HT1080 (cell line): ENCODE data around the gene PITPNB. TPM values are rescaled to one million over a fixed set of nuclear protein-coding genes. Genes with fewer than 3 reads are reported as not detected.

Experiments
- DNase-seq: peaks from one replicate; pipeline ENCODE4 v3.0.0-alpha.2; 2015; ENCODE audit warnings: low read depth
- total RNA-seq: library from RNA; depleted of rRNA; stranded (reverse); fragments of >200 nt; shearing (Covaris generic); gene quantifications from 2 replicates; pipeline ENCODE4 v1.2.3, GENCODE V29; 2014

Gene PITPNB
- total RNA-seq, 1 experiment from 2014 or later: 19.2 TPM

DNA sequence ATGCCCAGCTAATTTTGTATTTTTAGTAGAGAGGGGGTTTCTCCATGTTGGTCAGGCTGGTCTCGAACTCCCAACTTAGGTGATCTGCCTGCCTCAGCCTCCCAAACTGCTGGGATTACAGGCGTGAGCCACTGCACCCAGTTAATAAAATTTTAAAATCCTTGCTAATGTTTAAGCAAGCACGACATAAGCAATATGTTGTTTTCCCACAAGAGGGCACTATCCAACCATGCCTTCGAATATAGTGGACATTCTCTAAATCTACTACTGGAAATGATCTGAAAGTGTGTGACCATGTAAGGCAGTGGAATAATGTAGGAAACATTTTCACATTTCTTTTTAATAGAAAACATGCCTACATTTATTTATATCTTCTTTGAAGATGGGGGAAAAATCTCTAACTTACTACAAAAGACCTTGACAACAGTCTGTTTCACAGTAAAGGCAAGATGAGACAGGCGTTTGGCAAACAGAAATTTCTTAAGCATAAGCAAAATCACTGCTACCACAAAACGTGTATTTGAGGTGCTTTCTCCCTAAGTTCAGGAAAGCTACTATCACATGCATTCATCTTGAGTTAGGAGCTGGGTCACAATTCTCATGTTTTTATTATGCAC is 38.2 kb downstream of the PITPNB start:
- DNase-seq: peak; percentile 50

DNA sequence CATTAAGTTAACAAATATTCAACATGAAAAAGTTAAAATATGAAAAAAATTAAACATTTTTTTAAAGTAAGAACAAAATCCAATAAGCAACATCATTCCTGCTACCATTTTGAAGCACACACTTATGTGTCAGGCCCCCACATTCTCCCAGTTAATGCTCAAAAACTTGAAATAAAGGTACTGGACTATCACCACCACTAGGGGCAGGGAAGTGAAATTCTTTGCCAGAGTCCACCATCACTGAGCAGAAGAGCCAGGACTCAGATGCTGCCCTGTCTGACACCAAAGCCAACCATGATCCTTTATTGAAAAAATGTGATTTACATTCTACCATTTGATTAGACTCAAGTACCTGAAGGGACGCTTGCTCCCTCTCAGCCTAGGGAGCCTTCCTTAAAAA is 39.1 kb downstream of the PITPNB start:
- DNase-seq: peak; percentile 25

DNA sequence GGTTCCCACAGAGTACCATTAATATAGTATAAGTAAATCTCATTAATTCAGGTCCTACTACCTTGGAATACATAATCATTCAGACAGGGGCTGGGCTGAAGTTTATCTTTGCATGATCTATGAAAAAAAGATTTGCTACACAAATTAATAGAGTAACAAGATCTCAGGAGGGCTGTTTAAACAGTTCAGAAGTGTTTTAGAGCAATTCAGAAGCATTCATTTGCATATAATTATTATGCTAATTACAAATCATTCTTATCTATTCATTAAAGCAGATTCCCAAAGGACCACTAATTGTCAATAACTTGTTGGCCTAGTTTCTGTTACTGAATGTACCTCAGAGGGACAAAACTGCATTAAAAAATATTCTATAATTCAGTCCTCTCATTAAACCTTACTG is 40.5 kb downstream of the PITPNB start:
- no peak for DNase-seq

DNA sequence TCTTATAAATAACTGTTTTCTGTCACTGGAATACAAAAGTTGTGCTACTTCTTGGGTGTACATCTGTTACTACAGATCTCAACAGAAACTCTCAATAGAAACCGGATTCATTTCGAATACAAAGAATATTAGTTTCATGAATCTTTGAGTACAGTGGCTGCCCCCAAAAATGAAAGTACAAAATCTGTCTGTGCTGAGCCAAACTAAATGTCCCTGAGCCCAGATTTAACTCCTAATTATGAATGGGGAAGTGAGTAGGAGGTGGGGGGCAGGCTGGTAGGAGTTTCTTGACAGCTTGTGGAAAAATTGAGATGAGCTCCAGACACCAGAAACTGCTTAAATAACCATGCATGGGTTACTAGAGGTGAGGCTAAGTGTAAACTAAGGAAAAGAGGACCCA is 41.6 kb downstream of the PITPNB start:
- DNase-seq: no peak

DNA sequence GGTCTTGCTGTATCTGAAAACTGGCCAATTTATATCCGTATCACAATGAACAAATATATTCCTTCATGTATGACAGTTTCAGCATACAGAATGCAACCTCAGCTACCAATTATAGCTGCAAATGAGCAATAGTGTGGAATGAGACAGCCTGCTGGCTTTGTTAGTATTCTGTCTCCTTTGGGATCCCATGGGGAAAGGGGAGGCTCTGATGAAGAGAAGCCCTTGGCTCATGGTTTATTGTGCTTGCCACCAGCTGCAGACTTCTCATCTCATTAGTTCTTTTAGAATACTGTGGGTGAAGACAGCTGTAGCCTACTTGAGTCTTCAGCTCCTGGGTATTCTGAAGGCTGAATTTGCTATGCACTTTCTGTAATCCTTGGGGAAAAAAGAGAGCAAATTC is 42.4 kb downstream of the PITPNB start:
- DNase-seq: no peak

DNA sequence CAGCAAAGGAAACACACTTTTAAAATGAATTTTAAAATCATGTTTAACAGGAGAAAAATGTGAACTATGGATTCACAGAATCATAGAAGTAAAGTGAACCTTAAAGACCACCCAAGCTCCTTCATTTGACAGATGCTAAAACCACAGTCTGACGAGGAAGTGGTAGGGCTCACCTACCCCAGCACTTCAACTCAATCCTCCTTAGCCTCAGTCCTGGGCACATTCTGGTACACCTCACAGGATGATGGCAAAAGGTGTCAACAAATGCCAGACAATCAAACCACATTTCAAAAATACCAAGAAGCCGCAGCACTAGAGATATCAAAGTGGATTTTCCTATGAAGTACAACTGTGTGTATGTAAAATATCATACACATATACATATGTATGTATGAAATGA is 43.1 kb downstream of the PITPNB start:
- no peak for DNase-seq

DNA sequence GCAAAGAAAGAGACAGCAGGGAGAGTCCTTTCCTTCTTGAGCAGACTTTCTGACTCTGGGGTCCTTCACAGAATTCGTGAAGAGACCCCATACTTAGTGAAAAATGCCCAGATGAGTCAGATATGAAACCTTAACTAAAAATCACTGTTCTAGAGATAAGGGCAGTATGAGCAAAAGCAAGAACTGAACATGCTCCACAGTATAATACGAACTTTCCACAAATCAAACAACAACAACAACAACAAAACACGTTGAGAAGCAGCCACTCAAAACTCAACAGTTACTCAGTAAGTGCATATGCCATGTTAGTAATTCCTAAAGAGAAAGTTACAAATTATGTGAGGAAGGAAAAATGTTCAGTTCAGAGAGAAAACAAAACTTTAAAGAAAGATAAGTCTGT is 44.3 kb downstream of the PITPNB start:
- no peak for DNase-seq

DNA sequence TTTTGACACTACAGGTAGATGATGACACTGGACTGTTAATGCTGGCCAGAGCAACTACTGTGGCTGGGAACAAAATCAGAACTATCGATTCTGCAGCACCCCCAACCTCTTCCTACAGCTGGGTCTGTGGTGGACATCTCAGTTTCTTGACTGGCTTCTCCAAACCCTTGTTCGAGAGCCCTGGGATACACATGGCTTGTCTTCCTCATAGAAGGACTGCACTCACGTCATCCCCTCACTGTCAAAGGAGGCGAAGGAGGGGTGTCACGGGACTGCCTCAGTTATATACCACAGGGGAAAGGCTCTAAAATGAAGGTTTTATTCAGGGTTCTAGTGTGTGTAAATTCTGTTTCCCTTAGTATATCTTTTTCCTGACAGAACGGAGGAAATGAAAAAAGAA is 44.9 kb downstream of the PITPNB start:
- no peak for DNase-seq

DNA sequence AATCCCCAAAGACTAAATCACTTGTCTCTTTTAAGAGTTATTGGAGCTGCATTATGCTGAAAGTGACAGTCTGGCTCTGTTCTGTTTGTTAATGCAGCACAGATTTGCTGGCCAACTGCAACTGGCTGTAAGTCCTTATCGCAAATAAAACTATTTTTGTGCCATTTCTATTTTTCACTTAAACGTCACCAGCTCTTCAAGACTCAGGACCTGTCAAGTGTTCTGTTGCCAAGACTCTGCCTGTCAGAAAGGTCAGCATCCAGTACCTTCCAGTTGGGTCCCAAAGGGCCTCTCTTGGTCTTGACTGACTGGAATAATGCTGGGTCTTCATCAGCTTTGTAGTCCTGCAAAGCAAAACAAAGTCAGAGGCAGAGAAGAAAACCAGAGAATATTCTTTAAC is 45.6 kb downstream of the PITPNB start:
- DNase-seq: no peak

DNA sequence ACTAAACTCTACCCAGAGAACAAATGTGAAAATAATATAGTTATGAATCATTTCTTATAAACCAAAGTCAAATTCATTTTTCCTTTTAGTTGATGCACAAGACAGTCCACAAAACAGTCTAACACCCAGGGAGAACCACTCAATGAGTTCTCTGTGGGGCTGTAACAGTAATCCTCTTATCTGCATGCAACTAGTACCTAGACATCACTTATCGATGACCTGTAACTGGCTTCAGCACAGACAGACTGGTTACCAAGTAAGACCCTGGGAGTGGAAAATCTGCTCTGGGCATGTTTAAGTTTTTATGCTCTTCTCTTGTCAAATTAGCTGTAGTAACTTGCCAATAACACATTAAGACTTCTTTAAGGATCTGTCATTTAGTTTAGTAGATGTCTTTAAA is 46.6 kb downstream of the PITPNB start:
- DNase-seq: no peak

DNA sequence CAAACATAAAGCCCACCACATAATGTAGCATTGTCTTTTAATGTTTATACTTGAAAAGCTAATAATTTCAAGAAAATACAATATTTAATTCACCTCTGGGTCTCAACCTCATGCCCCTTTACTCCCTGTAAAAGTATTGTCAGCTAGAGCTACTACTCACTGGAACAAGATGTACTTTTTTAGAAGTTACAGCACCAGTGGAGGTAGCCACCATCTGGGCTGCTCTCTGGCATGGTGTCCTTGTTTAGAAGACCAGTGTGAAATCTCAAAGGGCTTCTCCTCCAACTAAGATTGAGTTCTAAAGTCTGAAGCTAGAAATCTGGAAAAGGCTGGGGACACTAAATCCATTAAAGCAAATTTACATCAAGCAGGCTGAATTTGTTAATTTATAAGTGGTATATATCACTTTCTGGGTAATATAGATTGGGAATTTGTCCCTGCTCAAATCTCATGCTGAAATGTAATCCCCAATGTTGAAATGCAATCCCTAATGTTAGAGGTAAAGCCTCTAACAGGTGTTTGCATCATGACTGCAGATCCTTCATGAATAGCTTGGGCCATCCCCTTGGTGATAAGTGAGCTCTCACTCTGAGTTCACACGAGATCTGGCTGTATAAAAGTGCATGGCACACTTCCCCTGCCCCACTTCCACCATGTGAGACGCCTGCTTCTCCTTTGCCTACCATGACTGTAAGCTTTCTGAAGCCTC is 47.6 kb downstream of the PITPNB start:
- no peak for DNase-seq

DNA sequence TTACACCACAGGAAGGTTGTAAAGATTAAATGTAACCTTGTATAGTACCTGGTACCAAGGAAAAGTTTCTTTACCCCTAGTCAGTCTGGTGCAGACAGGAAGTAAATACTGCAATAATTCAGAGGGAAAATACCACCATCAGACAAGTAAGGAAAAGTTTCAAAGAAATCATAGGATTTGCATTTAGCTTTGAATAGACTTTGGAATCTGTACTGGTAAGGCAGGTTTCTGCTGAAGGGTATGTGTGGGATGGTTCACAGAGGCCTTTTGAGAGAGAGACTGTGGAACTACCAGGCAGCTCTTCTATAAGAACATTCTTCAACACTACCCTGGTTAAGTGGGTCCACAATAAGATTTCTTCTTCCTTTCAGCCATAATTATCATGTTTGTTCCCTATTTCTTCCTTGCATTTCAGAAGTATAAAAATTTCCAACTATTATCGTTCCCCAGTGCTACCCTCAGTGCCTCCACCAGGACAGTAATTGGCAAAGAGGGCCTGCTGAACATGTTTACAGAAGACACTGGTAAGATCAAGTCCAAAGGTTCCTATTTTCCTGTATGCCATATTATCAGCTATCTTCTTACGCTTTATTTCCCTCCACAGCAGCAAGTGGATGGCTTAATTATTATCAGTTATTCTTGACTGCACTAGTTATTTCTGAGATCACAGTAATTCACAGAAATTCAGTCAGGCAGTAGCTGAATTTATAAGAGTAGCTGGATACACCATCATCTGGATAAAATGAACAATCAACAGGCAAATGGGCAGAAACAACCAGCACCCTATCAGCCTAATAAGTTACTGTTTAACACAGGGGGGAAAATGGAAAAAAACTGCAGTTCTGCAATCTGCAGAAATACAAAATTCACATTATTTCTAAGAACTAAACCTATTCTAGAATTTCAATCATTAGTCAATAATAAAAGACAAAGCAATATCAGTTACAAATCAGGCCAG is 48.5 kb downstream of the PITPNB start:
- DNase-seq: no peak

DNA sequence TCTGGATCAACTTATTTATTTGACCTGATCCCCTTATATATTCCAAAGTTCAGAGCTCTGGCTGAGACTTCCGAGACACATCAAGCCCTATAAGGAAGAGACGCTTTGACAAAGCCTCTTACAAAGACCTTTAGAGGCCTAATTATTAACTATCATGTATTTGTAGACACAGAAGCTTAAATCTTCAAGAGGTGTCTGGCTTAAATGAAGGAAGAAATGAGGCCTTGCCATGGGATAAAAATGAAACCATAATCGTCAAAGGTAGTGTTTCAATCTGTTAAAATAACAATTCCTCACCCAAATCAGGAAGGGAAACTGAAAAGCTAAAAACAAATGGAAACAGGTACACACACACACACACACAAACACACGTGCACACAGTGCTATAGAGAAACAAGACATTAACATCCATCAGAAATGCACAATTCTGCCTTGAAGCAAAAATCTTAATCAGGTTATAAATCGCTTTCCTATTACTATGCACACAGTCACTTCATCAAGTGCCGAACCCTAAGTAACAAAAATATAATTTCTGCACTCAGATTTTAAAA is 50.2 kb downstream of the PITPNB start:
- DNase-seq: no peak

DNA sequence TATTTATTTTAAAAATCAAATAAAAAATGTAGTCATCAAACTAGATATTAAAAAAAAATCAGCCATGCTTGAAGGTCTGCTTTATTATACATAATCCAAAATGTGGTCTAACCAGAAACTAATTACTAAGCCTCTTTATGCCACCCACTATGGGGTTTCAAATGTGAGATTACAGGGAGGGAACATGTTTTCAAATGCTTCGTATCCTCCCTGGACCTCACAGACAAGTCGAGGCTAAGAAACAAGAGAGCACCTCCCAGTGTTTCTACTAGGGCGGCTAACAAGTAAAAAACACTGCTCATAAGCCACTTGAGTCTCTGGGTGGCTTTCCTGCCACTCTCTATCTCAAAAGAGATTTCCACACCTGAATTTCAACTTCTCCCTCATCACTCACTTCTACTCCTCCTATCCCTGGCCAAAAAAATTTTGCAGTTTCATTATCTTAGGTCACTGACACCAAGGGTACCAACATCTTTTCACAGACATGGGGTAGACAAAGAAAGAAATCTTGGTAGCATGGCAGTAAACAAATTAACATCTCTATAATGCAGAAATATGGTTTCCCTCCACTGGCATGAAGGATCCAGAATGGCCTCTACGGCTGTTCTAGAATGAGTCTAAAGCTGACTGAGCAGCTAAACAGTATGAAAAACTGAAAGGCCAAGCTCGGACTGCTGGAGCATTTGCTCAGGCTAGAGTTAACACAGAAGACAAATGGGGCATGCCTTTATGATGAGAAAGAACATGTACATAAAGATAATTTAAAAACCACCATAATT is 50.9 kb downstream of the PITPNB start:
- DNase-seq: no peak

DNA sequence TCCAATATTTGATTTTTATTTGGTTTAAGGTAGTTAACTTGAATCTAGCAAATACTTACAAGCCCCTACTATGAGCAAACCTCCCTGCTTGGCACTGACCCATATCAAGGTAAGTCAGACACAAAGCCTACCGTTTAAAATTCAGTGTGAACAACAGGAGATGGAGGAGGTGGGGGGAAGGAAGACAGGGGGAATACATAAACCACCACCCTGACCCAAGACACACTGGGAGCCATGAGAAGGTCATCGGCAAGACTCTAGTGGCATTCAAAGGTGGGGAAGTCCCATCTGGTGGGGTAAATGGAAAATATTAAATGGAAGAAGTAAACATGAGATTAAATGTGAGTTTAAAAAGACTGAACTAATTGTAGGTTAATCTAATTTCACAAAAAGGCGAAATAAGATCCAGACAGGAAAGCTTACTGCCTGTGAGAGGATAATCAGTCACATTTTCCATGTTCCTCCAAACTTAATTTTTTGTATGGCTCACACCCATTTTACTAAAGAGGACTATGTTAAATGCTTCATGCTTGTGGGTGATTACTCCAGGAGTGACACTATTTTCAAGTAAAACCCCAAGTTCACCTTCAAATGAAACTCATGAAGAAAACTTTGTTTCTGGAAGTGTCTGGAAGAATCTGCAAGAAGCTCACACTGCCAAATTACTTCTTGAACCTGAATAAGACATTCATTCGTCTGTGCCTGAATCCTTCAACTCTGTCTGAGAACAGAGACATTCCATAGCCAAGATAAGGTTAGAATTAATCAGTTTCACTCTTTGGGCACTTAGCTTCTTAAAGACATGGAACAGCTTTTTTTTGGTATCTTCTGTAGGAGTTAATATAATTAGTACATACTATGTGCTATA is 51.7 kb downstream of the PITPNB start:
- no peak for DNase-seq

DNA sequence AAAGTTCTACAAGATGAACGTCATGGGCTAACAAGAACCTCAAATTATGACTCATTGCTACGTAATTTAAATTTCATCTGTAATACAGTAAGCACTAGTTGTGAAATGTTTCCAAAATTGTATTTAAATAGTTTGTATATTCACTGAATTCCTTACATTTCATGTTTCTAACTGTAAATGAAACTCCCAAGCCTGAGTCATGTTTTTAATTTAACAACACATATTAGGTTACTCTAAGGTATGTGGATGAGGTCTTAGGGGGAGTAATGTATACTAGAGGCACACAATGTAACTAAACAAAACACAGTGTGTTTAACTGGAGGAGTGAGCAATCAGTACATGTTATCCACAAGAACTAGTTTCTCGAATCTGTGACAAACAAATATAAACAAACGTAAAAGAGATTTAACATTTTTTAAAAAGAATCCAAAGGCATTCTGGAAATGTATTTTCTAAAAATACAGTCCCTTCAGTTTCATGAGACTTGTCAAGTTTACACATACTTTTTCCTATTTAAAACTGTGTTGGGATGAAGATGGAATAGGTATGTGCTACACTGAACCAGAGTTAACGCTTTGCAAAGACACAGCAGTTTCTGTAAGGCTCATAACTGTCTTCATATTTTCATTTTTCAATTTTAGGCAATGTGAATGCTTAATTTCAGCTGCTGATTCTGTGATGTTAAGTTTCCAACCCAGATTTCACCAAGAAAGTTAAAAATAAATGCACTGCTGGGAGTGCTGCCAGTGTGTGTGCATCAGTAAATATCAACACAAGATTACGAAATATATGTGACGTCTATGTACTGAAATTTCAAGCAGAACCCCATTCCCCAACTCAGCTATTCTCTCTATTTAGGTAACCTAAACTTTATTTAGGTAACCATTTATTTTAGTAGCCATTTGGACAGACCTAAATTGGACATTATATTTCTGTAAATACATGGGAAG is 52.6 kb downstream of the PITPNB start:
- DNase-seq: peak; percentile 79

DNA sequence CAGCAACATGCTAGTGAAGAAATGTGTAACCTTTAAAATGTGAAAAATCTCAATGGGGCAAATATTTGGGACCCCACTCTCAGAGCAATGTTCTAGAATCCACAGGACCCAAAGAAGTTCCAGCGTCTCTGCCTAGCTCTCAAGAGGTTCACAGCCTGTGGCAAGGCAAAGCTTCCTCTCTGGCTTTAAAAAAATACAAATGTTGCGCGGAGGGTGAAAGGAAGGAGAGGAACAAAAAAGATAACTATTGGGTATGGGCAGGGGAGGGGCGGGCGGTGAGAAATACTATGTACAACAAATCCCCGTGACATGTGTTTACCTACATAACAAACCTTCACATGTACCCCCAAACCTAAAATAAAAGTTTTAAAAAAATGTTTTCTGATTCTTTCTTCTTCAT is 53.6 kb downstream of the PITPNB start:
- no peak for DNase-seq

DNA sequence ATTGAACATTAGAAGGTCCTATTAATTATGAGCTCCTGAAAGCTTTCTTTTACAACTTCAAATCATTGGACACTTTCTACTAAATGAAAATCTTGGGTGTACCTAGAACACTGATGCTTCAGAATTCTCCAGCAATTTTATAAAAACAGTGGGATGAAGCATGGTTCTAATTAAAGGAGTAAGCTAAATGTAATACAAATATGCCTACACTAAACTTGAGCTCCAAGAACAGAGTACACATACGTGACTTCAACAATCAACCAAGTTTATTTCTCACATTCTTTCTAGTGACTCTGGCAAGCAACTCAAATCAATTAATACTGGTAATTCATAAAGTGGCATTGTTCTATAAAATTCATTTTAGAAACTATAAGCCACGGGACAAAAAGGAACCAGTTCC is 55.5 kb downstream of the PITPNB start:
- no peak for DNase-seq

DNA sequence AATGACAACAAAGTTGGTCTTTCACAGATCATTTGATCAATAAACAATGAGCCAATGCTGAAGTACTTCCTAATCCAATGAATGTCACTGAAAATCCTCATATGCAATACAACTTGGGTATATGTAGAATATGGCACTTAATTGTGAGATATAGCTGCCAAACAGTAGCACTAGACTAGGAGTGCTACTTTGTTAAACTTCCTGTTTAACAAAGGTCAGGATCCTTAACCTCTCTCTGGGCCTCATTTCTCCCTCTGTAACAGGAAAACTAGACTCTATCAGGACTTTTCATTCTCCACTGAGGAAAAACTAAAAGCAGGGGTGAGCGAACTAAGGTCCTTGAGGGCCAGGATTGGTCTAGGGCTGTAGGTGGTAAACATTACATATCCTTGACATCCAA is 56.1 kb downstream of the PITPNB start:
- DNase-seq: no peak
